K562 (cell line): ENCODE results near the gene CNP. TPM values are rescaled to one million over a fixed set of nuclear protein-coding genes. Genes with fewer than 3 reads are reported as not detected.

ENCODE experiments used
- ELF2 ChIP-seq: fragments of 250-450 bp; sonication (Bioruptor Pico); IDR thresholded peaks from 2 replicates; pipeline ENCODE4 v1.5.0; 2021; ENCODE audit warnings: mild to moderate bottlenecking
- GATAD2A ChIP-seq: fragments of 450-650 bp; IDR thresholded peaks from 2 replicates; pipeline ENCODE4 v1.6.1; 2017
- HCFC1 ChIP-seq: IDR thresholded peaks from 2 replicates; pipeline ENCODE4 v1.6.1; 2012; ENCODE audit warnings: low read depth, low read length, improper control_type of control experiment
- MAZ ChIP-seq, 2 experiments: fragments of 450-650 bp in 1 of 2; sonication (generic) in 1 of 2; formaldehyde crosslinking; IDR thresholded peaks in 1 of 2; conservative IDR thresholded peaks in 1 of 2; 2 replicates each; pipeline versions ENCODE4 v1.4.0 to v1.5.0; 2020; ENCODE audit warnings: mild to moderate bottlenecking in 1 of 2, missing genetic modification reagents in 1 of 2
- NEUROD1 ChIP-seq: fragments of 150-350 bp; IDR thresholded peaks from 2 replicates; pipeline ENCODE4 v1.6.1; 2014; ENCODE audit warnings: borderline replicate concordance, low read length, low read depth; ENCODE audit not compliant: partially characterized antibody
- PCBP1 ChIP-seq: fragments of 200-400 bp; formaldehyde crosslinking; IDR thresholded peaks from 2 replicates; pipeline ENCODE4 v1.6.1; 2018; ENCODE audit warnings: mild to moderate bottlenecking, low read depth, low read length; ENCODE audit not compliant: poor library complexity, severe bottlenecking
- POLR3G ChIP-seq: IDR thresholded peaks from 2 replicates; pipeline ENCODE4 v1.6.1; 2011; ENCODE audit not compliant: insufficient read length, insufficient replicate concordance; ENCODE audit errors: extremely low read depth
- SAFB ChIP-seq: fragments of 200-400 bp; formaldehyde crosslinking; IDR thresholded peaks from 2 replicates; pipeline ENCODE4 v1.6.1; 2017; ENCODE audit warnings: low read depth, low read length, borderline replicate concordance
- SMARCA4 ChIP-seq: fragments of 450-650 bp; IDR thresholded peaks from 2 replicates; pipeline ENCODE4 v1.6.1; 2016
- TARDBP ChIP-seq: fragments of 450-650 bp; IDR thresholded peaks from 2 replicates; pipeline ENCODE4 v1.6.1; 2016
- TRIM24 ChIP-seq, 2 experiments: fragments of 450-650 bp; IDR thresholded peaks; 2 replicates each; pipeline ENCODE4 v1.6.1; 2016
- TRIM28 ChIP-seq: fragments of 450-650 bp; IDR thresholded peaks from 2 replicates; pipeline ENCODE4 v1.6.1; 2017
- ZNF41 ChIP-seq: fragments of 250-450 bp; sonication (Bioruptor Pico); conservative IDR thresholded peaks from 2 replicates; pipeline ENCODE4 v1.4.0; 2020; ENCODE audit warnings: mild to moderate bottlenecking
- polyA plus RNA-seq, 8 experiments: library from polyadenylated mRNA; depleted of rRNA in 4 of 8; stranded (reverse) in 5 of 8; unstranded in 3 of 8; fragments of >200 nt; fragmentation: Nextera tagmentation in 2 of 8; fragmentation: Illumina TruSeq in 1 of 8; extraction: Ambion mirVana in 2 of 8; extraction: Trizol in 1 of 8; gene quantifications; 2 replicates each; pipeline versions ENCODE4 v1.2.1 to v1.2.3, GENCODE V29; 2011 to 2014; ENCODE audit warnings: inconsistent platforms in 1 of 8, missing spikeins in 1 of 8
- total RNA-seq, 7 experiments: library from RNA; depleted of rRNA in 6 of 7; stranded (reverse); fragments of >200 nt in 6 of 7; fragmentation: Illumina TruSeq in 2 of 7; extraction: Trizol in 2 of 7; gene quantifications; 2 replicates each; pipeline versions ENCODE4 v1.2.1 to v1.2.3, GENCODE V29; 2011 to 2021; ENCODE audit warnings: low replicate concordance in 1 of 7
- TF ChIP-seq, protein P1 (sequence below): fragments of 150-350 bp; IDR thresholded peaks from 2 replicates; pipeline ENCODE4 v1.6.1; 2014; ENCODE audit warnings: low read depth, mild to moderate bottlenecking, low read length, borderline replicate concordance
- TF ChIP-seq, protein P2 (sequence below): fragments of 450-650 bp; IDR thresholded peaks from 2 replicates; pipeline ENCODE4 v1.6.1; 2014; ENCODE audit warnings: low read depth, mild to moderate bottlenecking, moderate library complexity, borderline replicate concordance
- TF ChIP-seq, protein P3 (sequence below): fragments of 450-650 bp; IDR thresholded peaks from 2 replicates; pipeline ENCODE4 v1.6.1; 2018; ENCODE audit not compliant: partially characterized antibody
- TF ChIP-seq, protein P4 (sequence below): fragments of 450-650 bp; formaldehyde crosslinking; IDR thresholded peaks from 2 replicates; pipeline ENCODE4 v1.4.0; 2020; ENCODE audit warnings: mild to moderate bottlenecking, moderate library complexity

CNP gene
- total and polyA plus RNA-seq, 9 of the 15 experiments (the other 6 are each of a cell fraction or from before 2014, with no cell fraction given), result 1.7 to 52.0 (median 29.1) TPM

DNA sequence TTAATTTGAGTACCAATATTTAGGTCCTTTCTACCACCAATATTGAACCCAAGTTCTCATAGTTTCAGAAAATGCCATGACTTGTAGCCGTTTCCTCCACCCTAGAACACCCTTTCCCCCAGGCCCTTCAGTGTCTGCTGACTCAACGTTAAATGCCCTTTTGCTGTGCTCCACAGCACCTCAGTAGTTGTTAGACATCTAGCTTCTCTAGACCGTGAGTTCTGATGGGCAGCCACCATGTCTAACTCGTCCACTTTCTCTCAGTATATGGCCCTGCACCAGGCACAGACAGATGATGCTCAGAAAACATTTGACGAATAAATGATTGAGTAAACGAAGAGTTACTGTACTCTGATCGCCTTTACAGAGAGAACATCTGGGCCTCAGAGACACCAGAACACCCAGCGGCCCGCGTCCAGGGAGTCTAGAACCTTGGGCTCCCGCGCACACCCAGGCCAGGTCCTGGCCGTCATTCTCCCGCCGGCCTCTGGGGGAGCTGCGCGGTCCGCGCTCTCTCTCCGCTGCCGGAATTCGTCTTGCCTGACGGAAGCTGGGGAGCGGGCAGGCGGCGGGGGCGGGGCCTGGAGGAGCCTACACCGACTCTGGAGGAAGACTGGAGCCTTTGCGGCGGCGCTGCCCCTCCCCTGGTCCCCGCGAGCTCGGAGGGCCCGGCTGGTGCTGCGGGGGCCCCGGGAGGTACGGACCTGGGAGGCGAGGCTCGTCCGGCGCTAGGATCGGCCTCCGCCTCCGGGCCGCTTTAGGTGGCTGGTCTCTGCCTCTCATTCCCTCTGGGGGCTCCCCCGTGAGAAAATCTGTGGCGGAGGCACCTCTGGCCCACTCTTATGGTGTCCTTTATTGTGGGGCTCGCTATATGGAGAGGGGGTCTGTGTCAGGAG lies 53.2 kb downstream of the CNP start, which contains the start of gene NKIRAS2 (continued):
- 0 out of 2 replicates have a peak, but pooled peaks have one; percentile 67 for TF ChIP-seq TARDBP
- TF ChIP-seq, protein P1, sequence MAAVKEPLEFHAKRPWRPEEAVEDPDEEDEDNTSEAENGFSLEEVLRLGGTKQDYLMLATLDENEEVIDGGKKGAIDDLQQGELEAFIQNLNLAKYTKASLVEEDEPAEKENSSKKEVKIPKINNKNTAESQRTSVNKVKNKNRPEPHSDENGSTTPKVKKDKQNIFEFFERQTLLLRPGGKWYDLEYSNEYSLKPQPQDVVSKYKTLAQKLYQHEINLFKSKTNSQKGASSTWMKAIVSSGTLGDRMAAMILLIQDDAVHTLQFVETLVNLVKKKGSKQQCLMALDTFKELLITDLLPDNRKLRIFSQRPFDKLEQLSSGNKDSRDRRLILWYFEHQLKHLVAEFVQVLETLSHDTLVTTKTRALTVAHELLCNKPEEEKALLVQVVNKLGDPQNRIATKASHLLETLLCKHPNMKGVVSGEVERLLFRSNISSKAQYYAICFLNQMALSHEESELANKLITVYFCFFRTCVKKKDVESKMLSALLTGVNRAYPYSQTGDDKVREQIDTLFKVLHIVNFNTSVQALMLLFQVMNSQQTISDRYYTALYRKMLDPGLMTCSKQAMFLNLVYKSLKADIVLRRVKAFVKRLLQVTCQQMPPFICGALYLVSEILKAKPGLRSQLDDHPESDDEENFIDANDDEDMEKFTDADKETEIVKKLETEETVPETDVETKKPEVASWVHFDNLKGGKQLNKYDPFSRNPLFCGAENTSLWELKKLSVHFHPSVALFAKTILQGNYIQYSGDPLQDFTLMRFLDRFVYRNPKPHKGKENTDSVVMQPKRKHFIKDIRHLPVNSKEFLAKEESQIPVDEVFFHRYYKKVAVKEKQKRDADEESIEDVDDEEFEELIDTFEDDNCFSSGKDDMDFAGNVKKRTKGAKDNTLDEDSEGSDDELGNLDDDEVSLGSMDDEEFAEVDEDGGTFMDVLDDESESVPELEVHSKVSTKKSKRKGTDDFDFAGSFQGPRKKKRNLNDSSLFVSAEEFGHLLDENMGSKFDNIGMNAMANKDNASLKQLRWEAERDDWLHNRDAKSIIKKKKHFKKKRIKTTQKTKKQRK, result no peak
- TF ChIP-seq TRIM24 (IDR thresholded peaks at IDR 0.05), result no peak
- TF ChIP-seq, protein P2, sequence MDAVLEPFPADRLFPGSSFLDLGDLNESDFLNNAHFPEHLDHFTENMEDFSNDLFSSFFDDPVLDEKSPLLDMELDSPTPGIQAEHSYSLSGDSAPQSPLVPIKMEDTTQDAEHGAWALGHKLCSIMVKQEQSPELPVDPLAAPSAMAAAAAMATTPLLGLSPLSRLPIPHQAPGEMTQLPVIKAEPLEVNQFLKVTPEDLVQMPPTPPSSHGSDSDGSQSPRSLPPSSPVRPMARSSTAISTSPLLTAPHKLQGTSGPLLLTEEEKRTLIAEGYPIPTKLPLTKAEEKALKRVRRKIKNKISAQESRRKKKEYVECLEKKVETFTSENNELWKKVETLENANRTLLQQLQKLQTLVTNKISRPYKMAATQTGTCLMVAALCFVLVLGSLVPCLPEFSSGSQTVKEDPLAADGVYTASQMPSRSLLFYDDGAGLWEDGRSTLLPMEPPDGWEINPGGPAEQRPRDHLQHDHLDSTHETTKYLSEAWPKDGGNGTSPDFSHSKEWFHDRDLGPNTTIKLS, result peak; percentile 94; the same call in 1 of the 2 replicates
- TF ChIP-seq TRIM28, result 0 out of 2 replicates have a peak, but pooled peaks have one; percentile 9
- TF ChIP-seq, protein P3, sequence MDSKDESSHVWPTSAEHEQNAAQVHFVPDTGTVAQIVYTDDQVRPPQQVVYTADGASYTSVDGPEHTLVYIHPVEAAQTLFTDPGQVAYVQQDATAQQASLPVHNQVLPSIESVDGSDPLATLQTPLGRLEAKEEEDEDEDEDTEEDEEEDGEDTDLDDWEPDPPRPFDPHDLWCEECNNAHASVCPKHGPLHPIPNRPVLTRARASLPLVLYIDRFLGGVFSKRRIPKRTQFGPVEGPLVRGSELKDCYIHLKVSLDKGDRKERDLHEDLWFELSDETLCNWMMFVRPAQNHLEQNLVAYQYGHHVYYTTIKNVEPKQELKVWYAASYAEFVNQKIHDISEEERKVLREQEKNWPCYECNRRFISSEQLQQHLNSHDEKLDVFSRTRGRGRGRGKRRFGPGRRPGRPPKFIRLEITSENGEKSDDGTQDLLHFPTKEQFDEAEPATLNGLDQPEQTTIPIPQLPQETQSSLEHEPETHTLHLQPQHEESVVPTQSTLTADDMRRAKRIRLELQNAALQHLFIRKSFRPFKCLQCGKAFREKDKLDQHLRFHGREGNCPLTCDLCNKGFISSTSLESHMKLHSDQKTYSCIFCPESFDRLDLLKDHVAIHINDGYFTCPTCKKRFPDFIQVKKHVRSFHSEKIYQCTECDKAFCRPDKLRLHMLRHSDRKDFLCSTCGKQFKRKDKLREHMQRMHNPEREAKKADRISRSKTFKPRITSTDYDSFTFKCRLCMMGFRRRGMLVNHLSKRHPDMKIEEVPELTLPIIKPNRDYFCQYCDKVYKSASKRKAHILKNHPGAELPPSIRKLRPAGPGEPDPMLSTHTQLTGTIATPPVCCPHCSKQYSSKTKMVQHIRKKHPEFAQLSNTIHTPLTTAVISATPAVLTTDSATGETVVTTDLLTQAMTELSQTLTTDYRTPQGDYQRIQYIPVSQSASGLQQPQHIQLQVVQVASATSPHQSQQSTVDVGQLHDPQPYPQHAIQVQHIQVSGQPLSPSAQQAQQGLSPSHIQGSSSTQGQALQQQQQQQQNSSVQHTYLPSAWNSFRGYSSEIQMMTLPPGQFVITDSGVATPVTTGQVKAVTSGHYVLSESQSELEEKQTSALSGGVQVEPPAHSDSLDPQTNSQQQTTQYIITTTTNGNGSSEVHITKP, result peak; percentile 46
- peak; percentile 76 to 96 for TF ChIP-seq MAZ (CRISPR knock-in tag; conservative IDR thresholded peaks at IDR 0.05 in 1 of 2, IDR thresholded peaks at IDR 0.05 in 1 of 2)
- TF ChIP-seq, protein P4, sequence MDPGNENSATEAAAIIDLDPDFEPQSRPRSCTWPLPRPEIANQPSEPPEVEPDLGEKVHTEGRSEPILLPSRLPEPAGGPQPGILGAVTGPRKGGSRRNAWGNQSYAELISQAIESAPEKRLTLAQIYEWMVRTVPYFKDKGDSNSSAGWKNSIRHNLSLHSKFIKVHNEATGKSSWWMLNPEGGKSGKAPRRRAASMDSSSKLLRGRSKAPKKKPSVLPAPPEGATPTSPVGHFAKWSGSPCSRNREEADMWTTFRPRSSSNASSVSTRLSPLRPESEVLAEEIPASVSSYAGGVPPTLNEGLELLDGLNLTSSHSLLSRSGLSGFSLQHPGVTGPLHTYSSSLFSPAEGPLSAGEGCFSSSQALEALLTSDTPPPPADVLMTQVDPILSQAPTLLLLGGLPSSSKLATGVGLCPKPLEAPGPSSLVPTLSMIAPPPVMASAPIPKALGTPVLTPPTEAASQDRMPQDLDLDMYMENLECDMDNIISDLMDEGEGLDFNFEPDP (CRISPR knock-in tag), result no peak
- no peak for TF ChIP-seq ZNF41 (CRISPR knock-in tag)
- TF ChIP-seq ELF2 (CRISPR knock-in tag), result 0 out of 2 replicates have a peak, but pooled peaks have one; percentile 4
- TF ChIP-seq PCBP1, result peak; percentile 43
- TF ChIP-seq GATAD2A, result no peak
- TF ChIP-seq POLR3G, result no peak
- TF ChIP-seq NEUROD1, result peak; percentile 46
- no peak for TF ChIP-seq SAFB
- TF ChIP-seq SMARCA4, result no peak
- peak; percentile 76 for TF ChIP-seq HCFC1
